B cell (primary cell): ENCODE results near the gene CAMTA1. TPM values are rescaled to one million over a fixed set of nuclear protein-coding genes. Genes with fewer than 3 reads are reported as not detected.

Source experiments
- ATAC-seq: fragments of 200-7000 bp; cut with Tn5 transposase; one replicate; pipeline ENCODE4 v1.10.0; 2021; ENCODE audit warnings: low read depth, mild to moderate bottlenecking, moderate number of reproducible peaks, moderate library complexity
- CTCF ChIA-PET: fragments of 350-600 bp; sonication (Branson Sonifier 250); formaldehyde crosslinking; loops from one replicate; lab custom pipeline; 2021; ENCODE audit warnings: antibody characterized with exemption, inconsistent platforms; lab: Charles Lee
- POLR2A ChIA-PET: fragments of 350-600 bp; sonication (Branson Sonifier 250); formaldehyde crosslinking; loops from one replicate; lab custom pipeline; 2021; ENCODE audit warnings: antibody characterized with exemption; lab: Charles Lee
- DNase-seq: peaks from one replicate; pipeline ENCODE4 v3.0.0; 2013
- H2AFZ ChIP-seq: 2 replicates; pipeline ENCODE4 v1.6.1; 2012; ENCODE audit warnings: mild to moderate bottlenecking, low read depth, low read length; ENCODE audit not compliant: insufficient read depth, poor library complexity, severe bottlenecking
- H3K27ac ChIP-seq, 2 donors: 1 replicate in 1 of 2; 2 replicates in 1 of 2; pipeline ENCODE4 v1.5.1; 2012 to 2013; ENCODE audit warnings: low read length in 2 of 2, mild to moderate bottlenecking in 2 of 2, moderate library complexity in 1 of 2
- H3K27me3 ChIP-seq, 4 experiments: fragments of 200-600 bp in 1 of 4; sonication (generic) in 1 of 4; replicated peaks in 1 of 4; 1 replicate in 2 of 4; 2 replicates in 2 of 4; pipeline versions ENCODE4 v1.6.1 to v1.7.0; 2013 to 2016; ENCODE audit warnings: low read length in 3 of 4, mild to moderate bottlenecking in 2 of 4, mixed read lengths in 1 of 4, moderate library complexity in 1 of 4; ENCODE audit not compliant: insufficient read depth in 4 of 4, control insufficient read depth in 3 of 4; ENCODE audit errors: control extremely low read depth in 1 of 4
- H3K36me3 ChIP-seq, 2 experiments: replicated peaks in 1 of 2; 1 replicate in 1 of 2; 2 replicates in 1 of 2; pipeline versions ENCODE4 v1.6.1 to v1.7.1; 2013; ENCODE audit warnings: low read length in 1 of 2; ENCODE audit not compliant: insufficient read depth in 2 of 2, control insufficient read depth in 1 of 2; ENCODE audit errors: control extremely low read depth in 1 of 2, extremely low read depth in 1 of 2
- H3K4me1 ChIP-seq, 2 donors: fragments of 200-600 bp in 1 of 2; sonication (generic) in 1 of 2; 1 replicate in 1 of 2; 2 replicates in 1 of 2; pipeline versions ENCODE4 v1.5.1 to v1.6.1; 2013 to 2017; ENCODE audit warnings: low read length in 2 of 2; ENCODE audit not compliant: control insufficient read depth in 2 of 2, insufficient read depth in 2 of 2
- H3K4me2 ChIP-seq: replicated peaks from 2 replicates; pipeline ENCODE3; 2012; ENCODE audit warnings: mild to moderate bottlenecking, low read depth, low read length; ENCODE audit not compliant: poor library complexity, severe bottlenecking
- H3K4me3 ChIP-seq, 5 experiments: fragments of 200-600 bp in 1 of 5; sonication (generic) in 1 of 5; 1 replicate in 3 of 5; 2 replicates in 2 of 5; pipeline versions ENCODE4 v1.5.1 to v1.7.0; 2011 to 2016; ENCODE audit warnings: low read length in 4 of 5, mild to moderate bottlenecking in 4 of 5, low read depth in 2 of 5, control low read depth in 1 of 5, moderate library complexity in 1 of 5; ENCODE audit not compliant: insufficient read depth in 1 of 5; ENCODE audit errors: control extremely low read depth in 1 of 5, extremely low read depth in 1 of 5
- H3K79me2 ChIP-seq: fragments of 200-600 bp; sonication (generic); one replicate; pipeline ENCODE4 v1.6.0; 2016; ENCODE audit warnings: low read length; ENCODE audit not compliant: control insufficient read depth, insufficient read depth
- H3K9ac ChIP-seq: fragments of 200-600 bp; sonication (generic); 2 replicates; pipeline ENCODE4 v1.6.1; 2017; ENCODE audit warnings: mild to moderate bottlenecking, low read length, moderate library complexity
- H3K9me3 ChIP-seq, 3 donors: one replicate each; pipeline versions ENCODE4 v1.6.1 to v1.7.1; 2013; ENCODE audit warnings: low read length in 2 of 3; ENCODE audit not compliant: control insufficient read depth in 2 of 3, insufficient read depth in 1 of 3; ENCODE audit errors: control extremely low read depth in 1 of 3
- H4K20me1 ChIP-seq: 2 replicates; pipeline ENCODE4 v1.6.0; 2012; ENCODE audit warnings: mild to moderate bottlenecking, low read length; ENCODE audit not compliant: insufficient read depth, control insufficient read depth, poor library complexity, severe bottlenecking
- H3K27ac Mint-ChIP-seq: one replicate; pipeline ENCODE4 v1.8.0; 2021; ENCODE audit warnings: mixed read lengths
- H3K27me3 Mint-ChIP-seq: one replicate; pipeline ENCODE4 v1.8.0; 2021; ENCODE audit warnings: mixed read lengths
- H3K4me1 Mint-ChIP-seq: one replicate; pipeline ENCODE4 v1.8.0; 2021; ENCODE audit warnings: mixed read lengths
- H3K4me3 Mint-ChIP-seq: one replicate; pipeline ENCODE4 v1.8.0; 2021; ENCODE audit warnings: mixed read lengths
- H3K9me3 Mint-ChIP-seq: one replicate; pipeline ENCODE4 v1.8.0; 2022; ENCODE audit warnings: mixed read lengths; ENCODE audit not compliant: insufficient read depth
- EZH2 ChIP-seq: IDR thresholded peaks from 2 replicates; pipeline ENCODE4 v1.6.1; 2012; ENCODE audit warnings: borderline replicate concordance, low read depth, mild to moderate bottlenecking, moderate library complexity, low read length; ENCODE audit not compliant: insufficient read depth, poor library complexity, severe bottlenecking
- WGBS: methylation state at CpG from one replicate; pipeline ENCODE4 v1.1.5; 2013; ENCODE audit warnings: missing lambda C conversion rate; ENCODE audit not compliant: insufficient coverage; 5-methylcytosine and 5-hydroxymethylcytosine counted together
- intact Hi-C: fragments of 100-400 bp; cut with micrococcal nuclease; formaldehyde crosslinking; loops from one replicate; pipeline ENCODE4 v1.10.0; 2022
- polyA plus RNA-seq: library from polyadenylated mRNA; depleted of rRNA; stranded (reverse); fragments of >200 nt; gene quantifications from 2 replicates; pipeline ENCODE4 v1.2.3, GENCODE V29; 2012
- total RNA-seq, 2 donors: library from RNA; stranded (reverse); fragments of 120-200 nt in 1 of 2; gene quantifications; 1 replicate in 1 of 2; 2 replicates in 1 of 2; pipeline versions ENCODE4 v1.2.3 to v1.2.4, GENCODE V29; 2013 to 2022
- TF ChIP-seq, protein P1 (sequence below): fragments of 200-600 bp; IDR thresholded peaks from one replicate; pipeline ENCODE4 v1.8.0; 2022; ENCODE audit warnings: antibody characterized with exemption, mild to moderate bottlenecking

CAMTA1 gene
- total and polyA plus RNA-seq, 2 donors (not counting 1 experiment from before 2014, with no cell fraction given) = 42.2 to 45.7 TPM

DNA sequence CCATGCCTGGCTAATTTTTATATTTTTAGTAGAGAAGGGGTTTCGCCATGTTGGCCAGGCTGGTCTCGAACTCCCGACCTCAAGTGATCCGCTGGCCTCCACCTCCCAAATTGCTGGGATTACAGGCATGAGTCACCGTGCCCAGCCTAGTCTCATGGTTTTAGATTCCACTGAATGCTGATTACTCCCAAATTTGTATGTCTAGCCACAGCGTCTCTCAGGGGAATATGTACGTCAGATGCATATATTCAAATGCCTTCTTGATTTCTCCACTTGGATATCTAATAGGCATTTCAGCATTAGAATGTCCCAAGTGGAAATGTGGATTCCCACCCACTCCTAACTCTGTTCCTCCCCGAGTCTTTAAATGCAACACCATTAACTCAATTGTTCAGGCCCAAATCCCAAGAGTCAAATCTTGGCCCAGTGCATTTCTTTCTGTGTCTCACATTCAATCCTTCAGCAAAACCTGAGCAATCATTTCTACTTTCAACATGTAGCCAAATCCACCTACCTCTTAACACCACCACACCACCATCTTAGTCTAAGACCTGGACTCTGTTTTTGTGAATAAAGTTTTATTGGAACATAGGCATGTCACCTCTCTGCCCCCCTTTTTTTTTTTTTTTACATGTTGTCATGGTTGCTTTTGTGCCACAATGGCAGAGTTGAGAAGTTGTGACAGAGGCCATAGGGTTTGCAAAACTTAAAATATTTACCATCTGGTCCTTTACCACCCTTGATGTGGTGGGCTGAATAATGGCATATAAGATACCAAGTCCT, 9.8 kb upstream of the CAMTA1 start:
- no peaks in the 10 kb centered on the region for H3K79me2 ChIP-seq
- intact Hi-C loops = no loop called here
- 96% methylated on average over 6 of the region's 8 CpGs for WGBS
- no peak for ATAC-seq
- H3K4me1 ChIP-seq = peaks cover 2 to 28% of the 10 kb centered on the region in 2 donors
- Mint-ChIP-seq H3K4me3 (no peak overlapping the region), H3K27me3 (no peaks in the 10 kb centered on the region), H3K9me3 (peaks cover 3% of the 10 kb centered on the region), H3K27ac (peak overlapping the region; percentile 7), H3K4me1 (peaks cover 50% of the 10 kb centered on the region)
- no peak overlapping the region for H3K4me2 ChIP-seq
- CTCF ChIA-PET = no interaction called here
- no peak for DNase-seq
- POLR2A ChIA-PET = no interaction called here
- H2AFZ ChIP-seq = no peak overlapping the region
- no peak overlapping the region for H3K9ac ChIP-seq
- TF ChIP-seq, protein P1, sequence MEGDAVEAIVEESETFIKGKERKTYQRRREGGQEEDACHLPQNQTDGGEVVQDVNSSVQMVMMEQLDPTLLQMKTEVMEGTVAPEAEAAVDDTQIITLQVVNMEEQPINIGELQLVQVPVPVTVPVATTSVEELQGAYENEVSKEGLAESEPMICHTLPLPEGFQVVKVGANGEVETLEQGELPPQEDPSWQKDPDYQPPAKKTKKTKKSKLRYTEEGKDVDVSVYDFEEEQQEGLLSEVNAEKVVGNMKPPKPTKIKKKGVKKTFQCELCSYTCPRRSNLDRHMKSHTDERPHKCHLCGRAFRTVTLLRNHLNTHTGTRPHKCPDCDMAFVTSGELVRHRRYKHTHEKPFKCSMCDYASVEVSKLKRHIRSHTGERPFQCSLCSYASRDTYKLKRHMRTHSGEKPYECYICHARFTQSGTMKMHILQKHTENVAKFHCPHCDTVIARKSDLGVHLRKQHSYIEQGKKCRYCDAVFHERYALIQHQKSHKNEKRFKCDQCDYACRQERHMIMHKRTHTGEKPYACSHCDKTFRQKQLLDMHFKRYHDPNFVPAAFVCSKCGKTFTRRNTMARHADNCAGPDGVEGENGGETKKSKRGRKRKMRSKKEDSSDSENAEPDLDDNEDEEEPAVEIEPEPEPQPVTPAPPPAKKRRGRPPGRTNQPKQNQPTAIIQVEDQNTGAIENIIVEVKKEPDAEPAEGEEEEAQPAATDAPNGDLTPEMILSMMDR = no peak
- TF ChIP-seq EZH2 = no peak
- H3K4me3 ChIP-seq = no peak overlapping the region
- H3K27me3 ChIP-seq = no peaks in the 10 kb centered on the region
- no peak overlapping the region for H3K27ac ChIP-seq
- H3K36me3 ChIP-seq = no peaks in the 10 kb centered on the region
- peaks cover 0 to 12% (median 1%) of the 10 kb centered on the region in 3 donors for H3K9me3 ChIP-seq
- no peaks in the 10 kb centered on the region for H4K20me1 ChIP-seq

DNA sequence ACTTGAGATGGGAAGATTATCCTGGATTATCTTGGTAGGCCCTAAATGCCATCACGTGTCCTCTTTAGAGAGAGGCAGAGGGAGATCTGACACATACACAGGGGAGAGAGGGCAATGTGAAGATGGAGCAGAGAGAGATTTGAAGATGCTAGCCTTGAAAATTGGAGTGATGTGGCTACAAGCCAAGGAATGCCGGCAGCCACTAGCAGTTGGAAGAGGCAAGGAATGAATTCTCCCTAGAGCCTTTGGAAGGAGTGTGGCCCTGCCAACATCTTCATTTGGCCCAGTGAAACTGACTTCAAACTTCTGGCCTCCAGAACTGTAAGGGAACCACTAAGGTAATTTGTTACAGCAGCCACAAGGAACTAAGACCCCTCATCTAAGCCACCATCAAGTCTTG, 8.9 kb upstream of the CAMTA1 start:
- CTCF ChIA-PET = no interaction called here
- peak overlapping the region; percentile 53 for H3K4me2 ChIP-seq
- H3K4me3 ChIP-seq = no peak overlapping the region
- DNase-seq (no peak), ATAC-seq (no peak)
- no peak overlapping the region for H2AFZ ChIP-seq
- no peaks in the 10 kb centered on the region for H4K20me1 ChIP-seq
- peaks cover under 1 to 23% of the 10 kb centered on the region in 2 donors for H3K4me1 ChIP-seq
- Mint-ChIP-seq H3K9me3 (peaks cover 3% of the 10 kb centered on the region), H3K27ac (peak overlapping the region; percentile 83), H3K4me1 (peaks cover 40% of the 10 kb centered on the region), H3K4me3 (peak overlapping the region; percentile 66), H3K27me3 (no peaks in the 10 kb centered on the region)
- POLR2A ChIA-PET = no interaction called here
- no peaks in the 10 kb centered on the region for H3K27me3 ChIP-seq
- intact Hi-C loops = no loop called here
- no peaks in the 10 kb centered on the region for H3K79me2 ChIP-seq
- H3K9me3 ChIP-seq = peaks cover 0 to 12% (median 1%) of the 10 kb centered on the region in 3 donors
- no peaks in the 10 kb centered on the region for H3K36me3 ChIP-seq
- TF ChIP-seq, protein P1 = no peak
- TF ChIP-seq EZH2 = no peak
- peak overlapping the region in 1 of 2 donors; percentile 26 for H3K27ac ChIP-seq
- H3K9ac ChIP-seq = peak overlapping the region; percentile 6
- WGBS = 100% methylated on average over 2 of the region's 2 CpGs
